Osteocyte (in vitro differentiated cells): Measurements from ENCODE around the gene TNFSF10. TPM values are rescaled to one million over a fixed set of nuclear protein-coding genes. Genes with fewer than 3 reads are reported as not detected.

Experiments used
- DNase-seq: peaks from one replicate; pipeline ENCODE4 v3.0.0; 2021; ENCODE audit warnings: mixed read lengths; ENCODE audit not compliant: unreplicated experiment; ENCODE audit errors: extremely low spot score
- H3K27ac Mint-ChIP-seq: one replicate; pipeline ENCODE4 v1.8.0; 2021; ENCODE audit warnings: mild to moderate bottlenecking, mixed read lengths; ENCODE audit not compliant: unreplicated experiment
- H3K27me3 Mint-ChIP-seq: one replicate; pipeline ENCODE4 v1.8.0; 2021; ENCODE audit warnings: mixed read lengths; ENCODE audit not compliant: unreplicated experiment
- H3K36me3 Mint-ChIP-seq: one replicate; pipeline ENCODE4 v1.8.0; 2021; ENCODE audit warnings: mixed read lengths; ENCODE audit not compliant: unreplicated experiment
- H3K4me1 Mint-ChIP-seq: one replicate; pipeline ENCODE4 v1.8.0; 2021; ENCODE audit warnings: mixed read lengths; ENCODE audit not compliant: unreplicated experiment
- H3K4me3 Mint-ChIP-seq: one replicate; pipeline ENCODE4 v1.8.0; 2021; ENCODE audit warnings: mild to moderate bottlenecking, moderate library complexity, mixed read lengths; ENCODE audit not compliant: unreplicated experiment
- H3K9me3 Mint-ChIP-seq: one replicate; pipeline ENCODE4 v1.8.0; 2021; ENCODE audit warnings: mixed read lengths; ENCODE audit not compliant: unreplicated experiment
- CTCF ChIP-seq: fragments of 200-600 bp; sonication (generic); IDR thresholded peaks from 2 replicates; pipeline ENCODE4 v1.5.0; 2021; ENCODE audit warnings: antibody characterized with exemption, mild to moderate bottlenecking, moderate library complexity
- total RNA-seq: library from RNA; stranded (reverse); gene quantifications from 2 replicates; pipeline ENCODE4 v1.2.1, GENCODE V29; 2021

Gene TNFSF10
- total RNA-seq, 1 donor from 2014 or later = not detected

DNA sequence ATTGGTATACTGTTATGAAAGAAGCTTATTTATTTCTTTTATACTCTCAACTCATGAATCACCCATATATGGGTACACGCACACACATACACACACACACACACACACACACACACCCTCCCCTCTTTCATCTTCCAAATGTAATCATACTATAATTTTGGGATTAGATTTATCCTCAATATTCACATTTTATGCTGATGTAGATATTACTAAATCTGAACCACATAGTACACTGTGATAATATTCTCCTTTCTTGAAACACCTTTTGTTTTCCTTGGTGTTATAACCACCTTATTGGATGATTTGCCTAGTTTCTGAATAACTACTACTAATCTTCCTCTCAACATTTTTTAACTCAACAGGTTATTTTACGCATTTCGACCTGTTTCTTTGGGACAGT is 66.8 kb downstream of the TNFSF10 start:
- Mint-ChIP-seq H3K36me3 (no peaks in the 10 kb centered on the region), H3K4me1 (peaks cover 2% of the 10 kb centered on the region), H3K4me3 (no peak overlapping the region), H3K9me3 (no peaks in the 10 kb centered on the region), H3K27ac (no peak overlapping the region), H3K27me3 (peaks cover 31% of the 10 kb centered on the region)
- no peak for TF ChIP-seq CTCF
- DNase-seq = no peak

Other genes starting within 250 kb of the TNFSF10 start
- gene GHSR, start 75.0 kb downstream of the TNFSF10 start, total RNA-seq = not detected in 2 replicates
- 6.7 and 8.1 TPM in 2 replicates for gene NCEH1, start 187.6 kb upstream of the TNFSF10 start, total RNA-seq
- 15.8 and 18.9 TPM in 2 replicates for gene ECT2, start 227.3 kb upstream of the TNFSF10 start, total RNA-seq